Natural killer cell (primary cell): ENCODE data around the gene DYNC1H1. TPM values are rescaled to one million over a fixed set of nuclear protein-coding genes. Genes with fewer than 3 reads are reported as not detected.

Experiments used
- ATAC-seq, 3 donors: fragments of 150-1000 bp in 2 of 3; fragments of 200-7000 bp in 1 of 3; cut with Tn5 transposase; 1 replicate in 1 of 3; 2 replicates in 2 of 3; pipeline ENCODE4 v1.10.0; 2021; ENCODE audit warnings: mild to moderate bottlenecking in 2 of 3, moderate library complexity in 2 of 3
- DNase-seq, 2 donors: peaks; one replicate each; pipeline versions ENCODE4 v3.0.0 to v3.0.0-alpha.2; 2013 to 2021; ENCODE audit warnings: mixed read lengths in 1 of 2
- H3K27ac ChIP-seq: one replicate; pipeline ENCODE4 v1.5.1; 2013; ENCODE audit warnings: mild to moderate bottlenecking, low read length
- H3K27me3 ChIP-seq: one replicate; pipeline ENCODE4 v1.6.1; 2013; ENCODE audit warnings: low read length; ENCODE audit not compliant: control insufficient read depth, insufficient read depth
- H3K36me3 ChIP-seq: one replicate; pipeline ENCODE4 v1.6.1; 2013; ENCODE audit warnings: low read length; ENCODE audit not compliant: control insufficient read depth, insufficient read depth
- H3K4me1 ChIP-seq: one replicate; pipeline ENCODE4 v1.6.1; 2013; ENCODE audit warnings: low read length; ENCODE audit not compliant: control insufficient read depth, insufficient read depth
- H3K4me3 ChIP-seq: one replicate; pipeline ENCODE4 v1.5.1; 2013; ENCODE audit warnings: low read length
- H3K9me3 ChIP-seq: one replicate; pipeline ENCODE4 v1.6.1; 2013; ENCODE audit warnings: low read length; ENCODE audit not compliant: control insufficient read depth, insufficient read depth
- H3K27ac Mint-ChIP-seq, 2 donors: one replicate each; pipeline ENCODE4 v1.8.0; 2022; ENCODE audit warnings: mild to moderate bottlenecking in 2 of 2, mixed read lengths in 2 of 2, moderate library complexity in 1 of 2
- H3K27me3 Mint-ChIP-seq, 2 donors: one replicate each; pipeline ENCODE4 v1.8.0; 2022; ENCODE audit warnings: low read depth in 2 of 2, mixed read lengths in 2 of 2
- H3K36me3 Mint-ChIP-seq: one replicate; pipeline ENCODE4 v1.8.0; 2022; ENCODE audit warnings: mixed read lengths
- H3K4me1 Mint-ChIP-seq, 2 donors: one replicate each; pipeline ENCODE4 v1.8.0; 2022; ENCODE audit warnings: mixed read lengths in 2 of 2
- H3K4me3 Mint-ChIP-seq: one replicate; pipeline ENCODE4 v1.8.0; 2022; ENCODE audit warnings: mild to moderate bottlenecking, moderate library complexity, mixed read lengths
- H3K9me3 Mint-ChIP-seq, 2 donors: one replicate each; pipeline ENCODE4 v1.8.0; 2022; ENCODE audit warnings: mixed read lengths in 2 of 2
- CTCF ChIP-seq: fragments of 200-600 bp; IDR thresholded peaks from one replicate; pipeline ENCODE4 v1.8.0; 2022; ENCODE audit warnings: antibody characterized with exemption
- WGBS: methylation state at CpG from one replicate; pipeline ENCODE4 v1.1.7; 2013; ENCODE audit warnings: missing lambda C conversion rate; ENCODE audit not compliant: insufficient coverage; 5-methylcytosine and 5-hydroxymethylcytosine counted together
- intact Hi-C: fragments of 100-400 bp; cut with micrococcal nuclease; formaldehyde crosslinking; loops from one replicate; pipeline ENCODE4 v1.14.2; 2022
- total RNA-seq, 4 donors: library from RNA; stranded (reverse); fragments of 120-200 nt in 1 of 4; gene quantifications; one replicate each; pipeline versions ENCODE4 v1.2.3 to v1.2.4, GENCODE V29; 2013 to 2022

The DYNC1H1 gene
- total RNA-seq, 3 donors from 2014 or later (not counting 1 experiment from before 2014, with no cell fraction given) = 313 to 381 (median 349) TPM

GRCh38 chr14:102066041-102066451, 101.7 kb downstream of the DYNC1H1 start:
- no peak for DNase-seq
- H3K27me3 Mint-ChIP-seq = no peaks in the 10 kb centered on the region
- H3K9me3 Mint-ChIP-seq = no peaks in the 10 kb centered on the region

GRCh38 chr14:102071283-102071998, 107.1 kb downstream of the DYNC1H1 start:
- H3K27ac ChIP-seq = no peak overlapping the region
- DNase-seq = no peak
- TF ChIP-seq CTCF = no peak
- H3K4me3 ChIP-seq = no peak overlapping the region
- 64% methylated on average over 9 of the region's 10 CpGs for WGBS
- Mint-ChIP-seq H3K9me3 (no peaks in the 10 kb centered on the region), H3K4me1 (peaks cover 11% of the 10 kb centered on the region in 2 donors), H3K27ac (peak overlapping the region; percentile 7 to 52), H3K36me3 (no peaks in the 10 kb centered on the region), H3K27me3 (no peaks in the 10 kb centered on the region), H3K4me3 (no peak overlapping the region)
- intact Hi-C loops = no loop called here
- ATAC-seq = peak in 2 of 3 donors; percentile 53 to 54
- peaks cover 24% of the 10 kb centered on the region for H3K4me1 ChIP-seq
- no peaks in the 10 kb centered on the region for H3K9me3 ChIP-seq
- H3K27me3 ChIP-seq = no peaks in the 10 kb centered on the region
- no peaks in the 10 kb centered on the region for H3K36me3 ChIP-seq

More at GRCh38 chr14:102066041-102066451, 101.7 kb downstream of the DYNC1H1 start:
- peak in 1 of 3 donors; percentile 31 for ATAC-seq
- Mint-ChIP-seq H3K36me3 (no peaks in the 10 kb centered on the region), H3K27ac (peak overlapping the region in 1 of 2 donors; percentile 71), H3K4me3 (no peak overlapping the region), H3K4me1 (peaks cover 2 to 6% of the 10 kb centered on the region in 2 donors)
- peaks cover 20% of the 10 kb centered on the region for H3K4me1 ChIP-seq
- WGBS = 91% methylated on average over 12 of the region's 12 CpGs
- H3K9me3 ChIP-seq = no peaks in the 10 kb centered on the region
- H3K36me3 ChIP-seq = no peaks in the 10 kb centered on the region
- H3K27me3 ChIP-seq = no peaks in the 10 kb centered on the region
- intact Hi-C loops = no loop called here
- TF ChIP-seq CTCF = no peak
- H3K27ac ChIP-seq = no peak overlapping the region
- no peak overlapping the region for H3K4me3 ChIP-seq

GRCh38 chr14:102074415-102074964, 110.1 kb downstream of the DYNC1H1 start:
- no peaks in the 10 kb centered on the region for H3K36me3 Mint-ChIP-seq
- intact Hi-C loops = no loop called here
- no peak for TF ChIP-seq CTCF
- no peak overlapping the region for H3K27ac ChIP-seq
- no peaks in the 10 kb centered on the region for H3K27me3 Mint-ChIP-seq
- DNase-seq (no peak), ATAC-seq (no peak)
- no peak overlapping the region for H3K4me3 Mint-ChIP-seq
- H3K27me3 ChIP-seq = no peaks in the 10 kb centered on the region
- H3K27ac Mint-ChIP-seq = no peak overlapping the region
- no peak overlapping the region for H3K4me3 ChIP-seq
- H3K36me3 ChIP-seq = peaks cover 11% of the 10 kb centered on the region
- 98% methylated on average over 4 of the region's 4 CpGs for WGBS
- no peaks in the 10 kb centered on the region for H3K9me3 Mint-ChIP-seq
- no peaks in the 10 kb centered on the region for H3K9me3 ChIP-seq
- H3K4me1 Mint-ChIP-seq = peaks cover 11% of the 10 kb centered on the region in 2 donors
- peaks cover 24% of the 10 kb centered on the region for H3K4me1 ChIP-seq
